ENCODE results near the gene SSTR5. TPM values are rescaled to one million over a fixed set of nuclear protein-coding genes. Genes with fewer than 3 reads are reported as not detected.

Gene SSTR5
- total RNA-seq, 1 donor from 2014 or later: not detected

GRCh38 chr16:1036166-1036565 lies 36.4 kb upstream of the SSTR5 start:
- no peaks in the 10 kb centered on the region for H3K4me1 Mint-ChIP-seq
- CTCF ChIA-PET: no interaction called here
- POLR2A ChIA-PET: no interaction called here
- ATAC-seq (ENCODE audit: low read depth) (no peak), DNase-seq (no peak)
- no peak for TF ChIP-seq CTCF (IDR thresholded peaks at IDR 0.05)
- no peak overlapping the region for H3K27ac Mint-ChIP-seq
- H3K9me3 Mint-ChIP-seq: no peaks in the 10 kb centered on the region
- no peak overlapping the region for H3K4me3 Mint-ChIP-seq
- H3K27me3 Mint-ChIP-seq: no peaks in the 10 kb centered on the region
- intact Hi-C loops (cut with micrococcal nuclease): no loop called here
- no peaks in the 10 kb centered on the region for H3K36me3 Mint-ChIP-seq (ENCODE audit: low read depth)

GRCh38 chr16:1036726-1037393 lies 35.7 kb upstream of the SSTR5 start:
- ChIA-PET POLR2A (no interaction called here), CTCF (no interaction called here)
- no peaks in the 10 kb centered on the region for H3K27me3 Mint-ChIP-seq
- DNase-seq: no peak
- no peaks in the 10 kb centered on the region for H3K9me3 Mint-ChIP-seq
- TF ChIP-seq CTCF (IDR thresholded peaks at IDR 0.05): no peak
- H3K36me3 Mint-ChIP-seq (ENCODE audit: low read depth): no peaks in the 10 kb centered on the region
- H3K4me1 Mint-ChIP-seq: no peaks in the 10 kb centered on the region
- intact Hi-C loops (cut with micrococcal nuclease): no loop called here
- no peak for ATAC-seq (ENCODE audit: low read depth)
- H3K27ac Mint-ChIP-seq: no peak overlapping the region
- H3K4me3 Mint-ChIP-seq: no peak overlapping the region

- no peak for TF ChIP-seq CTCF (IDR thresholded peaks at IDR 0.05)
- ATAC-seq (ENCODE audit: low read depth): no peak
- H3K27ac Mint-ChIP-seq: no peak overlapping the region
- CTCF ChIA-PET: no interaction called here
- H3K4me1 Mint-ChIP-seq: no peaks in the 10 kb centered on the region
- intact Hi-C loops (cut with micrococcal nuclease): no loop called here
- DNase-seq: no peak
- peaks cover 3% of the 10 kb centered on the region for H3K27me3 Mint-ChIP-seq
- no peak overlapping the region for H3K4me3 Mint-ChIP-seq
- POLR2A ChIA-PET: no interaction called here
- no peaks in the 10 kb centered on the region for H3K9me3 Mint-ChIP-seq
- no peaks in the 10 kb centered on the region for H3K36me3 Mint-ChIP-seq (ENCODE audit: low read depth)
These were observed 34.9 kb upstream of the SSTR5 start for GRCh38 chr16:1037394-1038257.

- Mint-ChIP-seq H3K4me3 (no peak overlapping the region), H3K9me3 (no peaks in the 10 kb centered on the region), H3K27ac (no peak overlapping the region), H3K4me1 (no peaks in the 10 kb centered on the region), H3K27me3 (peaks cover 3% of the 10 kb centered on the region), H3K36me3 (ENCODE audit: low read depth) (no peaks in the 10 kb centered on the region)
- TF ChIP-seq CTCF (IDR thresholded peaks at IDR 0.05): no peak
- intact Hi-C loops (cut with micrococcal nuclease): no loop called here
- POLR2A ChIA-PET: no interaction called here
- DNase-seq: no peak
- ATAC-seq (ENCODE audit: low read depth): no peak
- CTCF ChIA-PET: no interaction called here
These were observed 33.6 kb upstream of the SSTR5 start for GRCh38 chr16:1038932-1039331.

GRCh38 chr16:1039762-1040161 lies 32.8 kb upstream of the SSTR5 start:
- ATAC-seq (ENCODE audit: low read depth) (no peak), DNase-seq (no peak)
- Mint-ChIP-seq H3K9me3 (no peaks in the 10 kb centered on the region), H3K4me3 (no peak overlapping the region), H3K4me1 (no peaks in the 10 kb centered on the region), H3K27ac (no peak overlapping the region), H3K36me3 (ENCODE audit: low read depth) (no peaks in the 10 kb centered on the region), H3K27me3 (peaks cover 3% of the 10 kb centered on the region)
- TF ChIP-seq CTCF (IDR thresholded peaks at IDR 0.05): no peak
- intact Hi-C loops (cut with micrococcal nuclease): no loop called here
- CTCF ChIA-PET: no interaction called here
- POLR2A ChIA-PET: no interaction called here
